Cardiac muscle cell (in vitro differentiated cells and primary cell): ENCODE measurements around the gene FNIP2. TPM values are rescaled to one million over a fixed set of nuclear protein-coding genes. Genes with fewer than 3 reads are reported as not detected.
A peak's percentile ranks its signal among the peaks of the same experiment; 100 is the strongest.

ENCODE experiments used
- DNase-seq, 2 donors: peaks; one replicate each; pipeline versions ENCODE4 v3.0.0 to v3.0.0-alpha.2; 2010 to 2017; ENCODE audit warnings: low read depth in 1 of 2, low spot score in 1 of 2
- H3K27ac ChIP-seq: fragments of 200-600 bp; sonication (generic); 2 replicates; pipeline ENCODE4 v1.5.1; 2016
- H3K27me3 ChIP-seq: fragments of 200-600 bp; sonication (generic); 2 replicates; pipeline ENCODE4 v1.6.0; 2016; ENCODE audit warnings: control low read depth
- H3K36me3 ChIP-seq: fragments of 200-600 bp; sonication (generic); 2 replicates; pipeline ENCODE4 v1.5.1; 2016; ENCODE audit warnings: control low read depth
- H3K4me1 ChIP-seq: fragments of 200-600 bp; sonication (generic); 2 replicates; pipeline ENCODE4 v1.8.1; 2017; ENCODE audit warnings: low read depth, mild to moderate bottlenecking, mixed run types
- H3K4me3 ChIP-seq: fragments of 200-600 bp; sonication (generic); 2 replicates; pipeline ENCODE4 v1.5.1; 2016; ENCODE audit warnings: mild to moderate bottlenecking
- H3K9me3 ChIP-seq: fragments of 200-600 bp; sonication (generic); 2 replicates; pipeline ENCODE4 v1.5.1; 2017; ENCODE audit warnings: low read depth, mild to moderate bottlenecking, control low read depth
- CTCF ChIP-seq: IDR thresholded peaks from 2 replicates; pipeline ENCODE4 v1.5.1; 2012; ENCODE audit warnings: low read depth, mild to moderate bottlenecking, low read length
- polyA plus RNA-seq: library from polyadenylated mRNA; unstranded; fragments of >200 nt; fragmentation: Nextera tagmentation; extraction: Ambion mirVana; gene quantifications from 2 replicates; pipeline ENCODE4 v1.2.1, GENCODE V29; 2016
- total RNA-seq: library from RNA; depleted of rRNA; stranded (reverse); fragments of >200 nt; gene quantifications from 2 replicates; pipeline ENCODE4 v1.2.3, GENCODE V29; 2016

Gene FNIP2
- total and polyA plus RNA-seq, 2 experiments from 2014 or later: 29.9 to 74.4 TPM

DNA sequence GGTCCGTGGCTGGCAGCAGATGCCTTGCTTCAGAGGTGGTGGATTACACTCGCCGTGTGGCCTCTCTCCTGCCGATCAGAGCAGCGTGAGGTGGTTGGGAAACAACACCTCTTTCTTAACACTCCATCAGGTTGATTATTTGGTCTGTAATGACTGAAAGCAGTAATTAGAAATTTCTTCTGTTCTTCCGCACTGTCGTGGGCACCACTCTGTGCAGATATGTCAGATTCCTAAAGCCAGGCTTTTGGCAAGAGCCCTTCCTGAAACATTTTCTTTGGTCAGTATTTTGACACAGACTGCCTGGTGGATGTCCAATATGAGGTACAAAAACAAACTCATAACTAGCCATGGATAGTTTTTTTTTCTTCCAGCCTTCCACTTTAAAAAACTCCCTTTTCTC, 100.9 kb downstream of the FNIP2 start:
- peaks cover 31% of the 10 kb centered on the region for H3K36me3 ChIP-seq
- H3K9me3 ChIP-seq: no peaks in the 10 kb centered on the region
- no peak overlapping the region for H3K4me3 ChIP-seq
- peak overlapping the region; percentile 36 for H3K27ac ChIP-seq
- H3K27me3 ChIP-seq: no peaks in the 10 kb centered on the region
- no peak for DNase-seq
- TF ChIP-seq CTCF: no peak
- no peaks in the 10 kb centered on the region for H3K4me1 ChIP-seq

DNA sequence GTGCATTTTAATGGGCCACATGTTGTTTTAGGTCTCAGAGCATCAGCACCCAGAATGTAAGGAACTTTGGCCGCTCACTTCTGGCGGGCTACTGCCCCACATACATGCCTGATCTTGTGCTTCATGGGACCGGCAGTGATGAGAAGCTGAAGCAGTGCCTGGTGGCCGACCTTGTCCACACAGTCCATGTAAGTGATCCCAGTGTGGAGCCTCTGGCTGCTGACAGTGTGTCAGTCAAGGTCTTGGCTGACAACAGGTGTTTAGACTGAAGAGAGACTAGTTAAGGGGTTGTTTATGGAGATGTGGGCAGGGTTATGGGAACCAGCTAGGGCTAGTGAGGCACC, 101.4 kb downstream of the FNIP2 start:
- DNase-seq: no peak

DNA sequence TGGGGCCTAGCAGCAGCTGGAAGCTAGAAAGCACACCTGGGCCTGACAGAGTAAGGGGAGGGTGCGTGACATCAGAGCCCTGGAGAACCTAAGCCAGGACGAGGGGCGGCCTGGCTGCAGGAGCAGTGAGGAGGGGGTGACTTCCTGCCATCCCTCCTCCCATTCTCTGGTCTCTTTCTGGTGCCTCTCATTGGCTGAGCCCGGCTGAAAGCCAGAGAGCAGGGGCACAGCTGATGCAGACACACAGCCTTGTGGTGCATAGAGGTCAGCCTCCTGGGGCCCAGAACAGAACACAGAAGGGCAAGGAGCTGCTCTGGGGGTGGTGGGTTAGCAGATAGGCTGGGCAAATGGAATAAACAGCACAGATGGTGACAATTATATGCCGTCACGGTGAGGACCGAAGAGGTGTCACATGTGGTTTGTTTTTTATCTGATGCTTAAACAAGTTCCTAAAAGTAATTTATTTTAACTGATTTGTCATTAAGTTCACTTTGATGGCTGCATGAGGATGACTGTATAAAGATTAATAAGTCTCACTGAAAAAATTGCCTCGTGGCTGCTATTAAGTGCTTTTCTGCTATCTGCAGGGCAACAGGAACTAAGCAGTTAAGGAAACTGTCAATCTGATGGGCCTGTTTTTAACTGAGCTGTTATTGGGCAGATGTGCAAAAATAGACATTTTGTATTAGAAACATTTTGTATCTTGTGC, 102.0 kb downstream of the FNIP2 start:
- H3K4me3 ChIP-seq: no peak overlapping the region
- H3K27ac ChIP-seq: no peak overlapping the region
- no peaks in the 10 kb centered on the region for H3K4me1 ChIP-seq
- DNase-seq: no peak
- peaks cover 28% of the 10 kb centered on the region for H3K36me3 ChIP-seq
- no peak for TF ChIP-seq CTCF
- H3K27me3 ChIP-seq: no peaks in the 10 kb centered on the region
- no peaks in the 10 kb centered on the region for H3K9me3 ChIP-seq

More for the DNA sequence above, 101.4 kb downstream of the FNIP2 start:
- H3K4me1 ChIP-seq: no peaks in the 10 kb centered on the region
- H3K9me3 ChIP-seq: no peaks in the 10 kb centered on the region
- H3K4me3 ChIP-seq: no peak overlapping the region
- no peak overlapping the region for H3K27ac ChIP-seq
- H3K27me3 ChIP-seq: no peaks in the 10 kb centered on the region
- peaks cover 29% of the 10 kb centered on the region for H3K36me3 ChIP-seq
- no peak for TF ChIP-seq CTCF

DNA sequence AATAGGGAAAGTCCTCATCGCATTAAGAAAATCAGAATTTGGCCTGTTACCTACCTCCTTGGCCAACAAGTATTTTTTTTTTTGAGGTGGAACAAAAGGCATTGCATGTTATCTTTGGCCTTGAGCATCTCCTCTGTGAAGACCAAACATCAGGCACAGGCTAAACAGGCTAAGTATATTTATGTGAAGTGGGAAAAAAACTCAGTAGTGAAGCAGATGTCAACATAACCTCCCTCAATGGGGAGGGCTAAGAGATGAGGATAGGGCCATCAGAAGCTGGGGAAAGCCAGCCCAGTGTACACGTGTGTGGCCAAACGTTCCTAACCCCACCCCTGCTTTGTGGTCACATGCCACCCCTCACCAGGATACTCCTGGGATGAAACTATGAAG, 102.5 kb downstream of the FNIP2 start:
- no peak for TF ChIP-seq CTCF
- no peak for DNase-seq
- Histone ChIP-seq H3K4me3 (no peak overlapping the region), H3K9me3 (no peaks in the 10 kb centered on the region), H3K4me1 (peaks cover 5% of the 10 kb centered on the region), H3K36me3 (peaks cover 26% of the 10 kb centered on the region), H3K27me3 (no peaks in the 10 kb centered on the region), H3K27ac (no peak overlapping the region)

DNA sequence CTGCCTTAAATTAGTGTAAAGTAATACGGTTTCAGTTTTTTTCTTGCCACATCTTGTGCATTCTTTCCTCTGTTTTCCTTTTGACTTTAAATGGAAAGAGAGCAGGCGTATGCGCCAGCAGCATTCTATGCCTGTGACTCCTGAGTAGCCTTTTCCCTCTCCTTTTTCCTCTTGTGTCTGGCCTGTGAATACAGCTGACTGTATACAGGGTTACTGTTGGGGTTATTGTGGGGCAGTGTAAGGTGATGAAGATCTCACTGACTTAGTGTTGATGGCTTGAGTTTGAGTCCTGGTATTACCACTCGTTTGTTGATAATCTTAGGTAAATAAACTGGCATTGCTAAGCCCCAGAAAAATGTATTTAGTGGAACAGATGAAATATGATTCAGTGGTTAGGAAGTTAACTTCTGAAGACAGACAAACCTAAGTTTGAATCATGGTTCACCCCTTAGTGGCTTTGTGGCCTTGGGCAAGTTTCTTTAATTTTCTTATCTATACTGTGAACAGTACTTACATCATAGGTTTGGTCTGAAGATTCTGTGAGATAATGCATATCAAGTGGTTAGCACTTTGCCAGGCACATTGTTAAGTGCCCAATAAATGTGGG, 105.1 kb downstream of the FNIP2 start:
- Histone ChIP-seq H3K27ac (no peak overlapping the region), H3K9me3 (no peaks in the 10 kb centered on the region), H3K27me3 (no peaks in the 10 kb centered on the region), H3K4me1 (peaks cover 14% of the 10 kb centered on the region), H3K36me3 (peaks cover 10% of the 10 kb centered on the region), H3K4me3 (no peak overlapping the region)
- DNase-seq: peak in 1 of 2 donors; percentile 55
- no peak for TF ChIP-seq CTCF
